Amygdala (tissue), 56 donors: ENCODE measurements around the gene EXOSC2.

ENCODE experiments used
- DNase-seq, 56 donors: peaks; one replicate each; lab custom pipeline; 2025; lab: John Stamatoyannopoulos, UW

EXOSC2 gene

GRCh38 chr9:130692321-130692720 lies 1.3 kb upstream of the EXOSC2 start:
- peak in 25 of 56 donors; percentile 3 to 49 (median 16) for DNase-seq

GRCh38 chr9:130693101-130693425 lies 517 bp upstream of the EXOSC2 start:
- peak in 2 of 56 donors; percentile 32 to 45 for DNase-seq

- no peak for DNase-seq
These were observed 625 bp downstream of the EXOSC2 start for GRCh38 chr9:130694205-130694604.

- no peak for DNase-seq
These were observed 2.6 kb downstream of the EXOSC2 start for GRCh38 chr9:130696139-130696650.

- DNase-seq, result no peak
These were observed 3.4 kb downstream of the EXOSC2 start for GRCh38 chr9:130696996-130697395.

GRCh38 chr9:130698514-130698913 lies 4.9 kb downstream of the EXOSC2 start:
- DNase-seq, result no peak

- DNase-seq, result no peak
These were observed 5.5 kb downstream of the EXOSC2 start for GRCh38 chr9:130699047-130699446.

GRCh38 chr9:130701059-130702022 lies 7.8 kb downstream of the EXOSC2 start:
- DNase-seq, result peak in 44 of 56 donors; percentile 13 to 81 (median 48)

GRCh38 chr9:130703501-130703900 lies 9.9 kb downstream of the EXOSC2 start:
- no peak for DNase-seq

- peak in 19 of 56 donors; percentile 1 to 78 (median 21) for DNase-seq
These were observed 13.8 kb downstream of the EXOSC2 start for GRCh38 chr9:130707225-130707976.

GRCh38 chr9:130710822-130711352 lies 17.3 kb downstream of the EXOSC2 start:
- no peak for DNase-seq

GRCh38 chr9:130711469-130711868 lies 17.9 kb downstream of the EXOSC2 start:
- no peak for DNase-seq

- DNase-seq, result peak; percentile 75 to 99 (median 96)
These were observed 19.1 kb downstream of the EXOSC2 start for GRCh38 chr9:130712564-130713285.

- DNase-seq, result peak in 8 of 56 donors; percentile 5 to 49 (median 14)
These were observed 19.8 kb downstream of the EXOSC2 start for GRCh38 chr9:130713286-130713960.

GRCh38 chr9:130714586-130715110 lies 21.1 kb downstream of the EXOSC2 start:
- DNase-seq, result no peak

GRCh38 chr9:130715270-130715669 lies 21.7 kb downstream of the EXOSC2 start:
- DNase-seq, result no peak

- no peak for DNase-seq
These were observed 25.0 kb downstream of the EXOSC2 start for GRCh38 chr9:130718562-130718961.

GRCh38 chr9:130720762-130721161 lies 27.2 kb downstream of the EXOSC2 start:
- no peak for DNase-seq

GRCh38 chr9:130728721-130729120 lies 35.1 kb downstream of the EXOSC2 start:
- DNase-seq, result no peak
